GM21381 (cell line): ENCODE data around the gene ALG5.

Experiments
- ATAC-seq: cut with Tn5 transposase; IDR thresholded peaks from one replicate; pipeline ENCODE4 v1.9.1; 2021; ENCODE audit warnings: mild to moderate bottlenecking, moderate library complexity; ENCODE audit not compliant: unreplicated experiment

ALG5 gene

GRCh38 chr13:36918246-36919131 is 80.7 kb downstream of the ALG5 start:
- ATAC-seq = no peak

- no peak for ATAC-seq
Observed at GRCh38 chr13:36917311-36917710, 81.8 kb downstream of the ALG5 start.

GRCh38 chr13:36915896-36916640 is 83.1 kb downstream of the ALG5 start:
- ATAC-seq = no peak

GRCh38 chr13:36915106-36915505 is 84.0 kb downstream of the ALG5 start:
- no peak for ATAC-seq

- no peak for ATAC-seq
Observed at GRCh38 chr13:36914648-36915047, 84.5 kb downstream of the ALG5 start.

GRCh38 chr13:36913463-36913862 is 85.7 kb downstream of the ALG5 start:
- no peak for ATAC-seq

GRCh38 chr13:36912973-36913372 is 86.2 kb downstream of the ALG5 start:
- ATAC-seq = no peak

- ATAC-seq = no peak
Observed at GRCh38 chr13:36912369-36912768, 86.8 kb downstream of the ALG5 start.

GRCh38 chr13:36910545-36910944 is 88.6 kb downstream of the ALG5 start:
- ATAC-seq = no peak

- no peak for ATAC-seq
Observed at GRCh38 chr13:36907821-36908220, 91.3 kb downstream of the ALG5 start.

GRCh38 chr13:36907266-36907665 is 91.9 kb downstream of the ALG5 start:
- ATAC-seq = no peak

GRCh38 chr13:36905944-36906343 is 93.2 kb downstream of the ALG5 start:
- ATAC-seq = no peak

GRCh38 chr13:36903925-36904595 is 95.1 kb downstream of the ALG5 start:
- no peak for ATAC-seq
